ENCODE data around the gene SERINC2. TPM values are rescaled to one million over a fixed set of nuclear protein-coding genes. Genes with fewer than 3 reads are reported as not detected.

The SERINC2 gene
- total RNA-seq, 4 donors from 2014 or later: 29.6 to 108 (median 79.2) TPM

DNA sequence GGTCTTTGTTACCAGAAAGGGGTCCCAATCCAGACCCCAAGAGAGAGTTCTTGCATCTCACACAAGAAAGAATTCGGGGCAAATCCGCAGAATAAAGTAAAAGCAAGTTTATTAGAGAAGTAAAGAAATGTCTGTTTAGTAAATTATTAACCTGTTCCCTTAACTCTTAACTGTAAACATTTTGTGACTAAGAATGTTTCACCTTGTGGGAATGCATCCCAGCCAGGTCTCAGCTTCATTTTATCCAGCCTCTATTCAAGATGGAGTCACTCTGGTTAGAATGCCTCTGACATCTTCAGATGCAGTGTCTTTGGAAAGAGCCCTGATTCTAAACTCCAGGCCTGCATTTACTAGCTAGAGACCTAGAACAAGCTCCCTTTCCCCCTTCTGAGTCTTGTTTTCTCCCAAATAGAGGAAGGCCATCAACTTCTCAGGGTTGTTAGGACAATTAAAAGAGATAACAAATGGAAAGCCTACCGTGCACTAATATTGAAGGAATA is 35.6 kb upstream of the SERINC2 start:
- Histone ChIP-seq H3K4me1 (peaks cover 15 to 48% (median 22%) of the 10 kb centered on the region in 3 donors), H3K4me3 (no peak overlapping the region), H3K9me3 (no peaks in the 10 kb centered on the region), H3K27me3 (peaks cover 0 to 5% (median 0%) of the 10 kb centered on the region in 4 donors), H3K27ac (no peak overlapping the region), H3K36me3 (no peaks in the 10 kb centered on the region)
- intact Hi-C loops (cut with DNase I): no loop called here
- TF ChIP-seq, protein P1, sequence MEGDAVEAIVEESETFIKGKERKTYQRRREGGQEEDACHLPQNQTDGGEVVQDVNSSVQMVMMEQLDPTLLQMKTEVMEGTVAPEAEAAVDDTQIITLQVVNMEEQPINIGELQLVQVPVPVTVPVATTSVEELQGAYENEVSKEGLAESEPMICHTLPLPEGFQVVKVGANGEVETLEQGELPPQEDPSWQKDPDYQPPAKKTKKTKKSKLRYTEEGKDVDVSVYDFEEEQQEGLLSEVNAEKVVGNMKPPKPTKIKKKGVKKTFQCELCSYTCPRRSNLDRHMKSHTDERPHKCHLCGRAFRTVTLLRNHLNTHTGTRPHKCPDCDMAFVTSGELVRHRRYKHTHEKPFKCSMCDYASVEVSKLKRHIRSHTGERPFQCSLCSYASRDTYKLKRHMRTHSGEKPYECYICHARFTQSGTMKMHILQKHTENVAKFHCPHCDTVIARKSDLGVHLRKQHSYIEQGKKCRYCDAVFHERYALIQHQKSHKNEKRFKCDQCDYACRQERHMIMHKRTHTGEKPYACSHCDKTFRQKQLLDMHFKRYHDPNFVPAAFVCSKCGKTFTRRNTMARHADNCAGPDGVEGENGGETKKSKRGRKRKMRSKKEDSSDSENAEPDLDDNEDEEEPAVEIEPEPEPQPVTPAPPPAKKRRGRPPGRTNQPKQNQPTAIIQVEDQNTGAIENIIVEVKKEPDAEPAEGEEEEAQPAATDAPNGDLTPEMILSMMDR (IDR thresholded peaks at IDR 0.05): no peak
- no peak for TF ChIP-seq POLR2A (IDR thresholded peaks at IDR 0.05)
- no peak for DNase-seq
- 98 to 100% methylated on average over 3 of the region's 3 CpGs for WGBS, 2 donors

DNA sequence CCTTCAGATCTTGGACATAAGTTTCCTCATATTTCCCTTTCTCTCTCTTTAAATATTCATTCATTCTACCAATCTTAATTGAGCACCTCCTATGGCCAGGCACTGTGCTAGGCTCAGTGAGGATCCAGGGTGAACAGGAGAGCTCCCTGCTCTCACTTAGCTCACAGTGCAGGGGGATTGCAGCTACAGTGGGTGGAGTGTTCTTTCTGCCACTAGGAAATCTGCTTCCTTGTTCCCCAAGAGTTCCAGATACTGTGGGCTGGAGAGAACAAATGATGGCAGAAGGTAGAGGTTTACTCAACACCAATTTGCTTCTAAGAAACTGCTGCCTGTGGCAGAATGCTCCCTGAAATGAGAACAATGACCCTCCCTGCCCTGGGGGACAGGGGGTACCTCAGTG is 35.0 kb upstream of the SERINC2 start:
- Histone ChIP-seq H3K27me3 (peaks cover 0 to 1% (median 0%) of the 10 kb centered on the region in 4 donors), H3K27ac (no peak overlapping the region), H3K4me1 (peaks cover 9 to 42% (median 16%) of the 10 kb centered on the region in 3 donors), H3K9me3 (no peaks in the 10 kb centered on the region), H3K36me3 (no peaks in the 10 kb centered on the region), H3K4me3 (no peak overlapping the region)
- TF ChIP-seq POLR2A (IDR thresholded peaks at IDR 0.05): no peak
- TF ChIP-seq, protein P1 (IDR thresholded peaks at IDR 0.05): no peak
- DNase-seq: no peak
- intact Hi-C loops (cut with DNase I): no loop called here

DNA sequence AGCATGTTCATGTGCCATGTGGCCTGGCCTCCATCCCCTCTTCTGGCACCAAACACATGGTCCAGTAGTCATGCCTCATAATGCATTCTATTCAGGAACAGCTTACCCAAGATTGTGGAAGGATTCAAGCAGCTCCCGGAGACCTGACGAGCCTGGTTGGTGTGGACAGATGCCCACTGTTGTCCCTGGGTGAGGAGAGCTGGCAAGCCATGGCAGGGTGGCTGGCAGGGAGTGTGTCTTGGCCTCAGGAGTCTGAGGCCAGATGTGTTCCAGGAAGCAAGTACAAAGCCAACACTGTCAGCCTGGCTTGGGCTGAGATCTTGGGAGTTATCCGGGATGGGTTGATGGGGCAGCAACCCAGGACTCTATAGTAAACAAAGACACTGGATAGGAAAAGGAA is 32.8 kb upstream of the SERINC2 start:
- intact Hi-C loops (cut with DNase I): no loop called here
- Histone ChIP-seq H3K9me3 (no peaks in the 10 kb centered on the region), H3K4me1 (peaks cover 0 to 21% (median 7%) of the 10 kb centered on the region in 3 donors), H3K36me3 (no peaks in the 10 kb centered on the region), H3K27ac (no peak overlapping the region), H3K4me3 (no peak overlapping the region), H3K27me3 (peaks cover 0 to 9% (median 0%) of the 10 kb centered on the region in 4 donors)
- WGBS, 2 donors: 29 to 67% methylated on average over 1 to 3 of the region's 3 CpGs
- TF ChIP-seq, protein P1 (IDR thresholded peaks at IDR 0.05): no peak
- no peak for TF ChIP-seq POLR2A (IDR thresholded peaks at IDR 0.05)
- no peak for DNase-seq

DNA sequence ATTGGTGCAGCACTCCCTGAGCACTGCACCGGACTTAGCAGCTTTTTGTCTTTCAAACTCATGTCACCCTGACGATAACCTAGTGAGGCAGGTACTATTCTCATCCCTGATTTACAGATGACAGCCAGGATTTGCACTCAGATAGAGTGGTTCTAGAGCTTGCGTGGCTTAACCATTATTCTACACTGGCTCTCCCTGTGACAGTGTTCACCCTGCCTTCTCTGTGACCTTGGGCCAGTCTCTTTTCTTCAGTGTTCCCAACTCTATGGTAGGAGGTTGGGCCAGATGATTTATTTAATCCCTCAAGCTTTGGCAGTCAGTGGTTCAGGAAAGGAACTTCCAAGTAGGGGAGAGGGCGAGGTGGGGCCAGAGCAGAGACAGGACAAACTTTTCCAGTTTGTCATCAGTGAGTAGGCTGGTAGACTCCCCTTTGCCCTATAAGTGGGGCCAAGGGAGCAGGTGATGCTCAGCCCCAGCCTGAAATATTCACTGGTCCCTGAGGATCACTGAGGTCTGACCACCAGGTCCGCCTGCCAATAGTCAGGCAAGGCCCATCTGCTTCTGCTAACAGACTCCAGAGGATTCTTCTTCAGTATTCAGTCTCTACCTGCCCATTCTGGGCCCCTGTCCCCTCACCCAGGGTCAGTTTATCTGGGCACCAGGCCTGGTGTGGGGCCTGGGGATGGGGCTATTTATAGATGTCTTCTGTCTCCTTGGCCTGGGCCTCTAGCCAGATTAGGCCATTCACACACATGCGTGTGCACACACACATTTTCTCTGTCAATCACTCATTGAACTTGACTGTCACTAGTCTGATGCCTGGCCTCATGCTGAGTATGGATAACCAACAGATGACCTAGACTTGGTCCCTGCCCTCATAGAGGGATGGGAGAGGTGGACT is 31.4 kb upstream of the SERINC2 start:
- H3K27me3 ChIP-seq: peaks cover 0 to 24% (median 0%) of the 10 kb centered on the region in 4 donors
- peak overlapping the region in 1 of 4 donors; percentile 22 for H3K27ac ChIP-seq
- no peak overlapping the region for H3K4me3 ChIP-seq
- no peaks in the 10 kb centered on the region for H3K36me3 ChIP-seq
- no peaks in the 10 kb centered on the region for H3K9me3 ChIP-seq
- no peak for DNase-seq
- intact Hi-C loops (cut with DNase I): no loop called here
- no peak for TF ChIP-seq POLR2A (IDR thresholded peaks at IDR 0.05)
- TF ChIP-seq, protein P1 (IDR thresholded peaks at IDR 0.05): no peak
- peaks cover 0 to 21% (median 7%) of the 10 kb centered on the region in 3 donors for H3K4me1 ChIP-seq
- 55 to 78% methylated on average over 4 to 5 of the region's 6 CpGs for WGBS, 2 donors

DNA sequence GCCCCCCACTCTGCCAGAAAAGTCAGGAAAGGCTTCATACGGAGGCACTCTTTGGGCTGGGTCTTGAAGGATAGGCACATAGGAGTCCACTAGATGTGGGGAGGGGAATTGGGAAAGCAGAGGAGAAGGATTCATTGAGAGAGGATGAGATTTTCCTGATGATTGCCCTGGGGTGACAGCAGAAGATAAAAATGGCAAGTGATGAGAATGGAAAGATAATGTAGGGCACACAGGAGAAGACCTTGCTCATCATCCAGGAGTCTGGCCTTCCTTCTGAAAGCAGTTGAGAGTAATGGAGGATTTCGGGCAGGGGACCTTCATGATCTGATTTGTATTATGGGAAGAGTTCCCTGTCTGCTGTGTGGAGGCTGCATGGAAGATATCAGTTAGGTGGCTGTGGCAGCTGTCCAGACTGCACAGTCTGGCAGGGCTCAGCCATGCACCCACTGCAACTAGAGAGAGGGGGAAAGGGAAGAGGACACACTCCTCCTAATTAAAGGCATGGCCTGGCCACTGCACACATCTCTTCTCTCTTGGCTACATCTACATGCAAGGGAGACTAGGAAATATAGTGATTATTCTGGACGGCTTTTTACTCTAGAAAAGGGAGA is 30.5 kb upstream of the SERINC2 start:
- H3K4me3 ChIP-seq: no peak overlapping the region
- H3K27me3 ChIP-seq: peaks cover 0 to 24% (median 0%) of the 10 kb centered on the region in 4 donors
- no peaks in the 10 kb centered on the region for H3K36me3 ChIP-seq
- TF ChIP-seq, protein P1 (IDR thresholded peaks at IDR 0.05): no peak
- no peak for TF ChIP-seq POLR2A (IDR thresholded peaks at IDR 0.05)
- no peaks in the 10 kb centered on the region for H3K9me3 ChIP-seq
- intact Hi-C loops (cut with DNase I): no loop called here
- no peak for DNase-seq
- no peak overlapping the region for H3K27ac ChIP-seq
- 87 to 89% methylated on average over 3 of the region's 3 CpGs for whole genome bisulfite sequencing, 2 donors
- peaks cover 0 to 21% (median 7%) of the 10 kb centered on the region in 3 donors for H3K4me1 ChIP-seq
